Fibroblast of upper back skin (primary cell): ENCODE measurements around the gene CNBD2.
"Not testable (repeated sequence)": the region's sequence is repeated elsewhere in the genome, so short reads cannot be mapped to it uniquely, and the experiment has no call there.

Experiments
- DNase-seq: peaks from one replicate; pipeline ENCODE4 v3.0.0-alpha.2; 2013

Gene CNBD2

GRCh38 chr20:36028106-36028808 is 59.9 kb downstream of the CNBD2 start:
- DNase-seq = no peak

GRCh38 chr20:36030149-36030548 is 61.8 kb downstream of the CNBD2 start:
- DNase-seq = no peak

GRCh38 chr20:36031806-36032205 is 63.4 kb downstream of the CNBD2 start:
- DNase-seq = no peak

- no peak for DNase-seq
Measured at GRCh38 chr20:36034875-36035274, 66.5 kb downstream of the CNBD2 start.

- peak; percentile 23 for DNase-seq
Measured at GRCh38 chr20:36035745-36036144, 67.4 kb downstream of the CNBD2 start.

- DNase-seq = no peak
Measured at GRCh38 chr20:36036688-36037087, 68.3 kb downstream of the CNBD2 start.

GRCh38 chr20:36040571-36040970 is 72.2 kb downstream of the CNBD2 start:
- no peak for DNase-seq

- DNase-seq = no peak
Measured at GRCh38 chr20:36043441-36043840, 75.1 kb downstream of the CNBD2 start.

- no peak for DNase-seq
Measured at GRCh38 chr20:36043892-36044515, 75.6 kb downstream of the CNBD2 start.

GRCh38 chr20:36045373-36045714 is 77.0 kb downstream of the CNBD2 start:
- DNase-seq = no peak

GRCh38 chr20:36046073-36046798 is 77.8 kb downstream of the CNBD2 start:
- not testable (repeated sequence) for DNase-seq

- DNase-seq = not testable (repeated sequence)
Measured at GRCh38 chr20:36049408-36049807, 81.0 kb downstream of the CNBD2 start.

- DNase-seq = peak; percentile 88
Measured at GRCh38 chr20:36050436-36051317, 82.3 kb downstream of the CNBD2 start.

GRCh38 chr20:36051318-36052116 is 83.1 kb downstream of the CNBD2 start:
- DNase-seq = no peak

GRCh38 chr20:36052117-36052513 is 83.7 kb downstream of the CNBD2 start:
- DNase-seq = no peak

- DNase-seq = not testable (repeated sequence)
Measured at GRCh38 chr20:36053863-36054518, 85.6 kb downstream of the CNBD2 start.

GRCh38 chr20:36055145-36055544 is 86.8 kb downstream of the CNBD2 start:
- no peak for DNase-seq

- DNase-seq = no peak
Measured at GRCh38 chr20:36060676-36061075, 92.3 kb downstream of the CNBD2 start.

- DNase-seq = no peak
Measured at GRCh38 chr20:36061754-36062153, 93.4 kb downstream of the CNBD2 start.

- DNase-seq = peak; percentile 18
Measured at GRCh38 chr20:36062799-36063198, 94.4 kb downstream of the CNBD2 start.

GRCh38 chr20:36063916-36064657 is 95.7 kb downstream of the CNBD2 start:
- no peak for DNase-seq
